GM19468 (cell line): Measurements from ENCODE around the gene SIGLECL1.
"Not testable (repeated sequence)": the region's sequence is repeated elsewhere in the genome, so short reads cannot be mapped to it uniquely, and the experiment has no call there.

ENCODE experiments used
- ATAC-seq: cut with Tn5 transposase; IDR thresholded peaks from one replicate; pipeline ENCODE4 v1.9.1; 2021; ENCODE audit warnings: mild to moderate bottlenecking, moderate library complexity, moderate number of reproducible peaks; ENCODE audit not compliant: unreplicated experiment; ENCODE audit errors: extremely low read depth

The SIGLECL1 gene

DNA sequence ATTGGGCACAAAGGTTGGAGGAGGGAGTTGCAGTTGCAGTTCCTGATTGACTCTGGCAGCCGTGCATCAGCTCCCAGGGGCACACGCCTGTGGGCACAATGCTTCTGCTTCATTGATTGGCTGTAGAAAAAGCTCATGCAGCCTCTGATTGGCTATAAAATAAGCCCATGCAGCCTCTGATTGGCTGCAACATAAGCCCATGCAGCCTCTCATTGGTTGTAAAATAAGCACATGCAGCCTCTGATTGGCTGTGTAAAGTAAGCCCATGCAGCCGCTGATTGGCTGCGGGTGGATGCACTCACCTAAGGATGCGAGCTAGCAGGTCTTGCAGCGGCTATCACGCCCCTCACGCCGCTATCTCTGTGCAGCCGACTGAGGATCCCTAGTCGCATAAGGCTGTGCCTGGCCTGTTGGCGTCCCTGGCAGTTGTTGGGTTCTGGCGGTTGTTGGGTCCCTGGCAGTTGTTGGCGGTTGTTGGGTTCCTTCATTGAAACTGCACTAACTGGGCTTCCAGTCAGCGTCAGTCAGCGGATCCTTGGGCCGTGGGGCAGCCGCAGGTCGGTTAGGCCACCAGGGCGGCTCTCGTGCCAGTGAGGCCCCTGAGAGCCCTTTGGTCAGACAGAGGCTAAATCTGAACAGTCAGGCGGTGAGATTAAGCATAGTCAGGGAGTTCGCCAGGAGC lies at the start of gene SIGLECL1:
Gene SIGLECL1 (plus strand): TSS at position 295 of the 682 bp plus-strand sequence. CDS start 12,993 bp downstream, outside the sequence.
- no peak for ATAC-seq

DNA sequence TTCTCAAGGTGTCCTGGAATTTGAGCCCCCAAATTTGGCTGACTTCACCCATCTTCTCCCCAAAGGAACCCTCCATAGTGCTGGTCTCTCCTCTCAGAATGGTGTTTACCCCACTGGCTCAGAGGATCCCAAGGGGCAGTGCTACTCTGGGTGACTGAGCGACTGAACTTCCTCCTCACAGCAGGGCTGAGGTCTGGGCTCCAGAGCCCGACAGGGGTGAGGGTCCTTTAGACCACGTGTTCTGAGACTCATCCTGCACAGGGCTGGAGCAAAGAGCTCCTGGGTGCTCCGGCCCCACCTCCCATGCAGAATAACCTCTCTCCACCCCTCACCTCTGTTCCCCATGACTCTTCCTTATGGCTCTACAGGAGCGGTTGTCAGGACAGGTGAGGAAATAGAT lies 49.2 kb upstream of the SIGLECL1 start:
- no peak for ATAC-seq

DNA sequence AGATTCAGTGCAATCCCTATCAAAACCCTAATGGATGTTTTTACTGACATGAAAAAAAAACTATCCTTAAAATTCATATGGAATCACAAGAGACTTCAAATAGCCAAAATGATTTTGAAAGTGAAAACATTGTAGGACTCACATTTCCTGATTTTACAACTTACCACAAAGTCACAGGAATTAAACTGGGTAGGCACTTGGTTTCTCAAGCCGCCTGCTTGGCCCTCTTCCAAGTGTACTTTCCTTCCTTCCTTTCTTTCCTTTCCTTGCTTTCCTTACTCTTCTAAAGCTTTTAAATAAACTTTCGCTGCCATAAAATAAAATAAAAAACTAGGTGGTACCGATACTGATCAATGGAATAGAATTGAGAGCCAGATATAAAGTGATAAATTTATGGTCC lies 47.0 kb upstream of the SIGLECL1 start:
- no peak for ATAC-seq

DNA sequence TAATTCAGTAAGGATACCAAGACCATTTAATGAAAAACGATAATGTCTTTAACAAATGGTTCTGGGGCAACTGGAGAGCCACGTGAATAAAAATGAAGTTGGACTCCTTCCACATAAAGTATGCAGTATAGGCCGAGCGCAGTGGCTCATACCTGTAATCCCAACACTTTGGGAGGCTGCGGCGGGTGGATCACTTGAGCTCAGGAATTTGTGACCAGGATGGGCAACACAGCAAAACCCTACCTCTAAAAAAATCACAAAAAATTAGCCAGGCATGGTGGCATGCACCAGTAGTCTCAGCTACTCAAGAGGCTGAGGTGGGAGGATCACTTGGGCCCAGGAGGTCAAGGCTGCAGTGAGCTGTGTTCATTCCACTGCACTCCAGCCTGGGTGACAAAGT lies 46.6 kb upstream of the SIGLECL1 start:
- no peak for ATAC-seq

DNA sequence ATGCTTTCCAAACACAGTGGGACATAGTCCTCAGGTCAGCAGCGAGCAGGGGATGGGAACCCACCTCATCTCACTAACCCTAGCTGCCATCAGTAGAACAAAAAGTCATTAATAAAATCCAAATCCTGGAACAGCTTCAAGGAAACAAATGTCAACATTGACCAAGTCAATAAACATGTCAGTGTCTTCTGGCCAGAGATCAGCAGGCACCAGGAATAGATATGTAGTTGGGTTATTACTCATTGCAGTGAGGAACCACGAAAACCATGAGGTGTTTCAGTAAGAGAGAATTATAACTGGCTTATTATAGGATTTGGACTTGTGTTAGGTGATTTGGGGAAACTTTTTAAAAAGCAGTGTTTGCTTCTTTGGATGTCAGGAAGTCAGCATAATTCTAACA lies 43.1 kb upstream of the SIGLECL1 start:
- no peak for ATAC-seq

DNA sequence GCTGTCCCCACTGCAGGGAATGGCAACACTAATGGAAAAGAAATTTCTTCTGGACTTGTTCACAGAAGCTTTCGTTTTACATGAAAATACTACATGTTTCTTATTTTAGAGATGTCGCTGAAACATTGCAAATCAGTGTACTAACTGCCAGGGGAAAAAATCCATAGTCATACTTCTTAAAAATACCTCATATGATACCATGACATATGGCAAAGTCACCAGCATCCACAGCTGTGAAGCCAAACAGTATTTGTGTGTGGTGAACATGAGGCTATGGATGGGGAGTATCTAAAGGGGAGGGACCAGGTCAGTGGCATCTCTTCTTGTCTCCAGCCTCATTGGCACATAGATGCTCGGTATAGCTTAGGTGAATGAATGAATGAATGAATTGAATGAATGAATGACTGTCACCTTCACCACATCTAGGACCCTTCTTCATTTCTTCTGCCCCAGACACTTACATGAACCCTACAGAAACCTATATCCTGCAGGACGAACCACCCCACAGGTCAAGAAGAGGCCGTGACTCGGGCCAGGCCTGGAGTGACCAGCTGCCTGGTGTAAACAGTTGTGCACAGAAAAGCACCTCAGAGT lies 40.6 kb upstream of the SIGLECL1 start:
- no peak for ATAC-seq

DNA sequence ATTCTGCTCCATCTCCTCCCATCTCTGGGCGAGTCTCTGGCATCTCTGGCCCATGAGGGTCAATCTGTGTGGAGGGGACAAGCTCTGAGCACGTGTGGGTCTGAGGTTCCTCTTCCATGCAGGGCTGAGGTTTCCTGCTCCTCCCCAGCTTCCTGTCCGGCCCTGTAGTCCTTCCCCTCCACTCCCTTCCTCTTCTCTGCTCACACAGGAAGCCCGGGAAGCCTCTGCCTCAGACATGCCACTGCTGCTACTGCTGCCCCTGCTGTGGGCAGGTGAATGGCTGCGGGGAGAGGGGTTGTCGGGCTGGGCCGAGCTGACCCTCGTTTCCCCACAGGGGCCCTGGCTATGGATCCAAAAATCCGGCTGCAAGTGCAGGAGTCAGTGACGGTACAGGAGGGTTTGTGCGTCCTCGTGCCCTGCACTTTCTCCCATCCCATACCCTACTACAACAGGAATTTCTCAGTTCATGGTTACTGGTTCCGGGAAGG lies 40.0 kb upstream of the SIGLECL1 start:
- ATAC-seq, result not testable (repeated sequence)

DNA sequence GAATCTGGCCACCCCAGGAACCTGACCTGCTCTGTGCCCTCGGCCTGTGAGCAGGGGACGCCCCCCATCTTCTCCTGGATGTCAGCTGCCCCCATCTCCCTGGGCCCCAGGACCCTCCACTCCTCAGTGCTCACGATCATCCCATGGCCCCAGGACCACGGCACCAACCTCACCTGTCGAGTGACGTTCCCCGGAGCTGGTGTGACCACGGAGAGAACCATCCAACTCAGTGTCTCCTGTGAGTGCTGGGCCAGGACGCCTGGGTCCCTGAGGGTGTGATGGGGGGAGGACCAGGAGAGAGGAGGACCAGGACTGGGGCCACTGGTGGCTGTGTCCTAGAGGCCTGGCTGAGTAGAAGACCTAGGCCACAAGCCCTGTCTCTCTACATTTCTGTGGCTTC lies 39.0 kb upstream of the SIGLECL1 start:
- no peak for ATAC-seq

DNA sequence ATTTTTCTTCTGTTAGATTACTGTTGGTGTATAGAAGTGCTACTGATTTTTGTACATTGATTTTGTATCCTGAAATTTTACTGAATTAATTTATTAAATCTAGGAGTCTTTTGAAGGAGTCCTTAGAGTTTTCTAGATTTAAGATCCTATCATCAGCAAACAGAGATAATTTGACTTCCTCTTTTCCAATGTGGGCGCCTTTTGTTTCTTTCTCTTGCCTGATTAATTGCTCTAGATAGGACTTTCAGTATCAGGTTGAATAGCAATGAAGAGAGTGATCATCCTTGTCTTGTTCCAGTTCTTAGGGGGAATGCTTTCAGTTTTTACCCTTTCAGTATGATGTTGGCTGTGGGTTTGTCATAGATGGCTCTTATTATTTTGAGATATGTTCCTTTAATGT lies 31.6 kb upstream of the SIGLECL1 start:
- ATAC-seq, result no peak

DNA sequence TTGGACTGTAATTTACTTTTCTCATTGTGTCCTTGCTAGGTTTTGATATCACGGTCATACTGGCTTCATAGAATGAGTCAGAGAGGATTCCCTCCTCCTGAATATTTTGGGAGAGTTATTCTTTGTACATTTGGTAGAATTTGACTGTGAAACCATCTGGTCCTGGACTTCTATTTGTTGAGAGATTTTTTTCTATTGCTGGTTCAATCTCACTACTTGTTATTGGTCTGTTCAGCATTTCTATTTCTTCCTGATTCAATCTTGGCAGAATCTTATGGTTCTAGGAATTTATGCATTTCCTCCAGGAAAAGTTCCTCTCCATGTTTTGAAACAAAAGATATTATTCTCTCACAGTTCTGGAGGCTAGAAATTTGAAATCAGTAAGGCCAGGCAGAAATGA lies 30.9 kb upstream of the SIGLECL1 start:
- no peak for ATAC-seq

DNA sequence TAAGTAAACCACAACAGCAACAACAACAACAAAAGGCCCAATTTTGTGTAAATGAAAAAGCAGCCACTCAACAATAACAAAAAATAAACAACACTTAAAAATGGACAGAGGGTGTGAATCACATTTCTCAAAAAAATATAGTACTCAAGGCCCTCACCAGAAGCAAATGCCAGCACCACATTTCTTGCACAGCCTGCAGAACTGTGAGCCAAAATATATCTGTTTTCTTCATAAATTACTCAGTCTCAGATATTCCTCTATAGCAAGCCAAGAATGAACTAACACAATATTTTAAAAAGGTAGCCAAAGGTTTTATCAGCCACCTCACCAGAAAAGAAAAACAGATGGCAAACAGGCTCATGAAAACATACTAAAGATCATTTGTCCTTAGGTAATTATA lies 29.9 kb upstream of the SIGLECL1 start:
- no peak for ATAC-seq

DNA sequence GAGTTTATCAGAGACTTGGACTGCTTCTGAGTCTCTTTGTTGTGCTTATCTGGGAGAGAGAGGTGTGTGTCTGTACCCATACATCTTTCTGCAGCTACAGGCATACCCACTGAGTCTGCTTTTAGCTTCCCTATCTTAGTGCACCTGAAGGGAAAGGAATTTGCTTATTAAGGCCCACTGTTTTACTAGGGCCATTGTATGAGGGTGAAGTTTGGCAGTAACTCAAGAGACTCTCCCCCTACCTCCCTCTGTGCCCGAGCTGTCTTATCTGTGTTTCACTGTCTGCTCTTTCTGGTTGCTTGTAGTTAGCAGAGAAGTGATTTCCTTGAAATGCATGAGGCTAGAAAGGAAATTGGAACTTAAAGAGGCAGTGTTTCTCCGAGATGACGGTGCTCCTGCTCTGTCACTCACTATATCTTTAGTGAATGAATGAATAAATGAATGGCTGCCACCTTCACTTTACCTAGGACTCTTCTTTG lies 26.7 kb upstream of the SIGLECL1 start:
- no peak for ATAC-seq

DNA sequence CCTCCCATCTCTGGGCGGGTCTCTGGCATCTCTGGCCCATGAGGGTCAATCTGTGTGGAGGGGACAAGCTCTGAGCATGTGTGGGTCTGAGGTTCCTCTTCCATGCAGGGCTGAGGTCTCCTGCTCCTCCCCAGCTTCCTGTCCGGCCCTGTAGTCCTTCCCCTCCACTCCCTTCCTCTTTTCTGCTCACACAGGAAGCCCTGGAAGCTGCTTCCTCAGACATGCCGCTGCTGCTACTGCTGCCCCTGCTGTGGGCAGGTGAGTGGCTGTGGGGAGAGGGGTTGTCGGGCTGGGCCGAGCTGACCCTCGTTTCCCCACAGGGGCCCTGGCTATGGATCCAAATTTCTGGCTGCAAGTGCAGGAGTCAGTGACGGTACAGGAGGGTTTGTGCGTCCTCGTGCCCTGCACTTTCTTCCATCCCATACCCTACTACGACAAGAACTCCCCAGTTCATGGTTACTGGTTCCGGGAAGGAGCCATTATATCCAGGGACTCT lies 25.9 kb upstream of the SIGLECL1 start, which contains the start of gene CD33:
Gene CD33 (plus strand): TSS at position 183 of the 496 bp plus-strand sequence. CDS start 39 bp downstream, at position 222.
- not testable (repeated sequence) for ATAC-seq

DNA sequence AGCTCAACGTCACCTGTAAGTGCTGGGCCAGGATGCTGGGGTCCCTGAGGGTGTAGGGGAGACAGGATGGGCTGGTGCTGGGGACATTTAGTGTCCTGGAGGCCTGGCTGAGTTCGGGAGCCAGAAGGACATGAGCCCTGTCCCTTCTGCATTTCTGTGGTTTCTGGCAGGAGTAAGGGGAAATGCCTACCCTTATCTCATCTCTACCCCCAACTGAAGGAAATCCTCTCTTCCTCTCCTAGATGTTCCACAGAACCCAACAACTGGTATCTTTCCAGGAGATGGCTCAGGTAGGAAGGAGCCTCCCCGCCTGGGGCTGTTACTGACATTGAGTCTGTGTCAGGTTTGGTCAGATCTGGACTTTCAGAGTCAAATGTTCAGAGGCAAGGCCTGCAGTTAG lies 24.8 kb upstream of the SIGLECL1 start:
- ATAC-seq, result no peak

DNA sequence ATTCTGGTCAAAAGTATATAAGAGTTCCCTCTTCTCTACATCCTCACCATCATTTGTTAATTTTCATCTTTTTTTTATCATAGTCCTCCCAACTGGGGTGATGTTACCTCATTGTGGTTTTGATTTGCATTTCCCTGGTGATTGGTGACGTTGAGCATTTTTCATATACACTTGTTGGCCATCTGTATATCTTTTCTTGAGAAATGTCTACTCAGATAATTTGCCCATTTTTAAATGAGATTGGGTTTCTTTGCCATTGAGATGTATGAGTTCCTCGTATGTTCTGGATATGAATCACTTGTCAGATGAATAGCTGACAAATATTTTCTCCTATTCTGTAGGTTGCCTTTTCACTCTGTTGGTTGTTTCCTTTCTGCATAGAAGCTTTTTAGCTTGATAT lies 23.6 kb upstream of the SIGLECL1 start:
- no peak for ATAC-seq

DNA sequence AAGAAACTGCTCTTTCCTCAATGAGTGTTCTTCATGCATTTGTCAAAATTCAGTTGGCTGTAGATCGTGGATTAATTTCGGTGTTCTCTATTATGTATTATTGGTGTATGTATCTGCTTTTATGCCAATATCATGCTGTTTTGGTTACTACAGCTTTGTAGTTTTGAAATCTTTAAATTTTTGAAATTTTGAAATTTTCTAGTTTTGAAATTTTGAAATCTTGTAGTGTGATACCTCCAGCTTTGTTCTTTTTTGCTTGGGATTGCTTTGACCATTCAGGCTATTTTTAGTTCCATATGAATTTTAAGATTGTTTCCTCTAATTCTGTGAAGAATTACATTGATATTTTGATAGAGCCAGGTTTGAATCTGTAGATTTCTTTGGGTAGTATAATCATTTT lies 22.9 kb upstream of the SIGLECL1 start:
- no peak for ATAC-seq

DNA sequence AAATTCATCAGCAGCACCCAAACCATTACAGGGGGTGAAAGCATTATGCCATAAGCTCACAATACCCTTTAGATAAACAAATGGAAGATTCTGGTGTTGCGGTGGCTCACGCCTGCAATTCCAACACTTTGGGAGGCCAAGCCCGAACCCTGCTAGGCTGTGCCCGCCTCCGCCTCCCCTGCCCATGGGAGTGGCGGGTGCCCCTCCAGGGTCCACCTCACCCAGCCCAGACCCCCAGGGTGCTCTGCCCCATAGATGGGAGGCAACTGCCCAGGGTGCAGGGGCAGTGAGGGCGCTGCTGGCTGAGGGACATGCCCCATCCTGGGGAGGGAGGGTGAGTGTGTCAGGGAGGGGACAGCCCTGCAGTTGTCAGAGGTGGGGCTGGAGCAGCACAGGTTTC lies 10.0 kb upstream of the SIGLECL1 start:
- ATAC-seq, result no peak

DNA sequence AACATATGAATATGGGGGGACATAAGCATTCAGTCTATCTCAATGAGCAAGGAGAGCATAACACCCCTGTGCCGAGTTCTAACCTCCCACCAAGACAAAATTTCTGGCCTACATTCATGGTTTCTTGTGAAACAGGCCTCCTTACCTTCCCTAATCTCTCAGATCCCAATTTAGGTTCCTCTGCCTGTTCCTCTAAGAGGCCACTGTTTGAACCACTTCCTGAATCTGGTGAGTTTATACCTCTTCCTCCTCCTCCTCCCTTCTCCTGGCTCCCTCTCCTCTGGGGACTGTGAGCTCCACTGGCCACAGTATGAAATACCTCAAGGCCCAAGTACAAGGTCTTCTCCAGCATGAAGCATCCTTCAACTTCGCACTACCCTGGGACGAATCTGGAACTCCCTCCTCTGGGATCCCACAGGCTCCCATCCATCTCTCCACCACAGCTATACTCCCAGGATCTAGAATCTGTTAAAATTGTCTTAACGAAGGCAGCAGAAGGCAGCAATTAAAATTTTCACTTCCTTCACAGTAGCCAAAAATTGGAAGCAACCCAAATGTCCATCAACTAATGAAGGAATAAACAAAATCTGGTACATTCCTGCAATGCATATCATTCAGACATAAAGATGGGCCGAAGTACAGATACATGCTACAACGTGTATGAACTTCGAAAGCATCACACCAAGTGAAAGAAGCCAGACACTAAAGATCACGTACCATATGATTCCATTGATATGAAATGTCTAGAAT lies 7.8 kb upstream of the SIGLECL1 start:
- no peak for ATAC-seq

DNA sequence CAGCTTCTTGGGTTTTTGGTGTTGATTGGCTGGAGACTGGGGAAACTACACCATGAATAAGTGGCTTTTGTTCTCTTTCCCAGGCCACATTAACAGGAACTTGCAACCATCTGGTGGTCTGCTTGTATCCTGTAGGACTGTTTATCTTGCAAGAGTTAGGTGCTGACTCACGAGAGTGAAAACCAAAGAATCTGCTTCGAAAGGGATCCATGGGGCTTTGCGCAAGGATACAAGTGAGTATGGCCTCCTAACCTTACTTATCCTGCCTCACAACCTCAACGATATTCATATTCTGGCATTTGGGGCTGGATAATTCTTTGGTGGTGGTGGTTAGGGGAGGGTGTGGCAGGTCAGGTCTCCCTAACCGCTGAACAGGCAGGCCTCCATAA lies 4.7 kb upstream of the SIGLECL1 start:
- no peak for ATAC-seq

DNA sequence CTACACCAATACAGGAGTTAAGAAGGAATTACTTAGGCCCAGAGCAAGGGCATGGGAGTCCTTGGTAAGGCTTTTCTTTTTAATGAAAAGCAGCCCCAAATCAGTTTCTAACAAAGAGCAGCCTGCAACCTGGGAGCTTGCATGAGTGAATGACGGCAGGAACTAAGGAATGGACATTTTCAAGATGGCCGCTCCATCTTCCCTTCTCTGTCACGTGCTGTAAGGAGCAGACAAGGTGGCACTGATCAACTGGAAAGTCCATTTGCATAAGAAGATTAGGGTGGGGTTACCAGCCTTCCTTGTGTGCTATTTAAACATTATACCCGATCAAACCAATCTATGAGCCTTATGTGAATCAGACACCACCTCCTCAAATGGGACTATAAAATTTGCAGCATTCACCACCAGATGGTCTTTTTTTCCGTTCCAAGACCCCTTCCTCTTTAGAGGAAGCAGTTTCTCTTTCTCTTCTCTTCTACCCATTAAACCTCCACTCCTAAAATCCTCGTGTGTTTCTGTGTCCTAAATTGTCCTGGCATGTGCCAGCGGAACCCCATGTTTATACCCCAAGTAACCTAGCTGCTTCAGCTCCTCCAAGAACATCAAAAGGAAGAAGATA lies 2.8 kb upstream of the SIGLECL1 start:
- no peak for ATAC-seq

DNA sequence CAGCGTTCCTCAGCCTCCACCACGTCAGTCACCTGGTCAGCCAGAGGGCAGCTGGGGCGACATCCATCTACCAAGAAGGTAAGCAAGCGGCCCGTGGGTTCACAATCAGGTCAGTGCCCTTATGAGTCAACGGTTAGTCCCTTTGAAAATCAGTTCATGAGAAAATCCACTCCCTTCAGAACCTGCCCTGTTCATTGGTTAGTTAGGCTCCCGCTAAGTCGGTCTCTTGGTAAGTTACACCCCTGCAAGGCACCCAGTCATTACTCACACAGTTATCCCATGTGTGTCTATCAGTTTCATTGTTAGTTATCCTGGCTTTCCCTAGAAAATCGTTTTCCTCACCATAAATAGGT lies 564 bp downstream of the SIGLECL1 start:
- ATAC-seq, result no peak
